GM21576 (cell line): ENCODE results near the gene HOXC6.
"Not testable (repeated sequence)": the region's sequence is repeated elsewhere in the genome, so short reads cannot be mapped to it uniquely, and the experiment has no call there.

Source experiments
- ATAC-seq: cut with Tn5 transposase; IDR thresholded peaks from one replicate; pipeline ENCODE4 v1.9.1; 2021; ENCODE audit warnings: mild to moderate bottlenecking, moderate library complexity; ENCODE audit not compliant: unreplicated experiment

Gene HOXC6

DNA sequence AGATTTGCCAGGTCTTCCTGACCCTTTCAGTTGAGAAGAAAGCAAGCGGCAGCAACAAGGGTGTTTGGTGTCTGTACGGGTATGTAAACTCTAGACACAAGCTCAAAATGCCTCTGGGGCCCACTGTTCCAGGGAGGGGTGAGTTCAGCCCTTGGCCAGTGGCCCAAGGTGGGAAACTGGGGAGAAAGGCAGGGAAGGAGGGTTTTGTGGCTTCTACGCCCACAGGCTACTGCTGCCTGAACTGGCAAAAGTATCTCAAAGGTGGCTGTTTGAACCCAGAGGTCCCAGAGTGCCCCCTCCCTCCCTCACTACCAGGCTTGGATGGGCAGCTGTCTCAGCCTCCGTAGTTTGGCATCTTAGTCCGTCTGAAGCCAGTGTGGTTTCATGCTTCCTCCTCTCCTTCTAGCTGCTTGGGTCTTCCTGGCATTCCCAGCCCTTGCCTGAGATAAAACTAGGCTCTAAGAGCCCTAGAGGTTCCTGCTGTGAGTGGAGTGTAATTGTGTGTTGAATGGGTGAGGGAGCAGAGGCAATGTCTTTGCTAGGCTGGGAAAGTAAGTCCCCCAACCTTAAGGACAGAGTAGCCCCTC lies 10.1 kb downstream of the HOXC6 start:
- ATAC-seq, result no peak

DNA sequence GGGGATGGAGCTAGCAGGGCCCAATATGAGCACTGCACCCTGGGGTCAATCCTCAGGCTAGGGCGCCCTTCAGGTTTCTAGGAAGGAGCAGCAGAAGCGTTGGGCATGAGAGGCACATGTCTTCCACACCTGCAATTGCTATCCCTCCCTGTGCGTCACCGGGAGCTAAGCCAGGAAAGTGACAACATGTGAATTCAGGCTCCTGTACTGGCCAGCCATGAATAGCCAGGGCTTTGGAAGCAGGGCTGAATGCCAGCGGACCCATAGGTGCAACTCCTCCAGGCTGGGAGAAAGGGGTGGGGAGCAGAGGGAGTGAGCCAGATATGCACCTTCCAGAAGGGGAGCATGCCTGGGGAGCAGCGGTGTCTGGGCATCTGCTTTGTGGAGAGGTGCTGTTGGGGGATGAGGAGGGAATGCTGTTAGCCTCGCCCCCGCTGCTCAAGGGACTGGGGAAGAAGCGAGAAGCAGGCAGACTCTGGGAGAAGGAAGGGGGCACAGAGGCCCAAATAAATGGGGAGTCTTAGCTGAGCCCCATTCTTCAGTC lies 10.7 kb downstream of the HOXC6 start:
- ATAC-seq, result no peak

DNA sequence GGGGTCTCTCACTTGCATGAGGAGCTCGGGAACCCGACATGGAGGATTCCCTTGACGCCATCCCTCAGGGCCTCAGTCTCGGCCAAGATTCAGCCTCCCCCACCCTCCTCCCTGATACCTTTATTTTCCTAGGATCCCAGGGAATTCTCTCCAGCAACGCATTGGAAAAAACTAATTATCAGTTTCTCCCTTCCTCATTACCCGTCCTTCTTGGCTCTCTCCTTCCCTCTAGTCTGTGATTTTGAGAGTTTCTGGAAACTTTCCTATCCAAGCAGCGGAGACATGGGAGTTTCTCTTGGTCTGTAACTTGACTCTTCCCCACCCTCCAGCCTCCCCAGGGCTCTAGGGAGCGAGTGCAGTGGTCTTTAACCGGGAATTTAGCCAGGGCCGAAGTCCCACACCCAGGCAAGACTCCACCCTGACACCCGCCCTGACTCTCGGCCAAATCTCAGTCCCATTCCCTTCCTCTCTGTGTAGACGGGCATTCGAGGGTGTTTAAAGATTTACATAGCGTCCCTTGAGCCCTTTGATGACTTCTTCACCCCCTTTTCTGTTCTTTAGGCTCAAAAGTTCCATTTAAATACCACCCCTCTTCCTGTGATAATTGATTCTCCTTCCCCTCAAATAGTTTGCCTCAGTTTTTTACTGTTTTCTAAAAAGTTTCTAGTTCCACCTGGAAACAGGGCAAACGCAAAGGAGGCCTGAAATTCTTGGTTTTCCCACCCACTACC lies 11.3 kb downstream of the HOXC6 start:
- no peak for ATAC-seq

DNA sequence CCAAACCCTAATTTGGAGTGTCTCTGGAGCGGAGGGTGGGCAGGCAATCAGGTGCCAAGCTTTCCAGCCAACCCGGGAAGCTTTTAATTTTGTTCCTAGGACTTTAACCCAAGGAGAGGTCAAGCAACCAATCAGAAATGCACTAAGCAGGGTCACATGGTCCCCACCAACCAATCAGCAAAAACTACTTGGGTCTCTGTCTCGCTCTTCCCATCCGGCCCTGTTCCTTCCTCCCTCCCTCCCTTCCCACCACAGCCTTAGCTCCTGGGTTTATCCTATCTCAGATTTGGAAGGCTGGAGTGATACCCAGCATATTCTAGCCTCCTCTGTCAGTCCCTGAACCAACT lies 11.9 kb downstream of the HOXC6 start:
- ATAC-seq, result no peak

DNA sequence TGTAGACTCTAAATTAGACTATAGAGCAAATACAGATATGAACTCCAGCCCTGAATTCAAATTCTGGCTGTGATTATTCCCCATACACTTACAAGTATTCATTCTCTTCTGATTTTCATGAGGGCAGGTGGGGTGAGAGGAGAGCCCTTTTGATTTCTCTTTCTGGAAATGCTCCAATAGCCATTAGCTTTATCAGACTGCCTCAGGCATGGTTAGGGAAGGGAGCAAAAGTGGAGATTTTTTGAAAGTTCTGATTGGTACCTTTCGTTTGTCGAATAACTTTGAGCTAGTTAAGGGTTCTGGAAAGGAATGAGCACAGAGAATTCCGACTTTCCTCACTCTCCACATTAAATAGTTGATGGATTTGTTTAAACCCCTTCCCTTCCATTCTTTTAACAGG lies 12.4 kb downstream of the HOXC6 start:
- ATAC-seq, result no peak

DNA sequence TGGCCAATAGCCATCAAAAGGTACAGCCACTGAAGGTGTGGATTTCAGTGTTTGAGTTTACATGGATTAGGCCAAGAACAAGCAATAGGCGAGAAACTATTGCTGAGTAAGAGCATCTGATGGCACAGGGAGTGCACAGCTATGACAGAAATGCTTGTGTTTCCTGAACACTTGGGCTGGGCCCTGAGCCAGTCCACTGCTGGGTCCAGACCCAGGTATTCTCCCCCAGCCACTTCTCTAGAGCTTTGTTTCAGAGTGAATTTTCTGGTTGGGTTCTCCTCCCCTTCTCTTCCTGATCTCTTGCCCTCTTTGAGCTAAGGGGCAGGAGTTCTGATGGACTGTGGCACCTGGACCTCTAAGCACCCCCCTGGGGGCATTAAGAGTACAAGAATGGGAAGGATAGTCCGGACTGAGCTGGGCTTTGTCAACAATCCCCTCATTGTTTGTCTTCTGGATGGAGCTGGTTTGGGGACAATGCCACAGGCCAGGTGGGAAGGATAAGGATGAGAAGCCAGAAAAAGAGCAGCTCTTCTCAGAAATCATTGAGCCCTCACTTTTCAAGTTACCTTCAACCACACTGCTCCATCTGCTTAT lies 13.0 kb downstream of the HOXC6 start:
- ATAC-seq, result no peak

DNA sequence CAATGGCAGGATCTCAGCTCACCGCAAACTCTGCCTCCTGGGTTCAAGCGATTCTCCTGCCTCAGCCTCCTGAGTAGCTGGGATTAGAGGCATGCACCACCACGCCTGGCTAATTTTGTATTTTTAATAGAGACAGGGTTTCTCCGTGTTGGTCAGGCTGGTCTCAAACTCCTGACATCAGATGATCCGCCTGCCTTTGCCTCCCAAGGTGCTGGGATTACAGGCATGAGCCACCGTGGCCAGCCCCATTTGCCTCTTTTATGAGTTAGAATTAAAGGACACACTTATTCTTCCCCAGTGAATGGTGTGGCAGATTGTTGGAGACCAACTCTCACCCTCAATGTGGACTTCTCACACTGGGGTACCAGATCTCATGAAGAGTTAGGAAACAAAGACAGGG lies 13.8 kb downstream of the HOXC6 start:
- ATAC-seq, result not testable (repeated sequence)

DNA sequence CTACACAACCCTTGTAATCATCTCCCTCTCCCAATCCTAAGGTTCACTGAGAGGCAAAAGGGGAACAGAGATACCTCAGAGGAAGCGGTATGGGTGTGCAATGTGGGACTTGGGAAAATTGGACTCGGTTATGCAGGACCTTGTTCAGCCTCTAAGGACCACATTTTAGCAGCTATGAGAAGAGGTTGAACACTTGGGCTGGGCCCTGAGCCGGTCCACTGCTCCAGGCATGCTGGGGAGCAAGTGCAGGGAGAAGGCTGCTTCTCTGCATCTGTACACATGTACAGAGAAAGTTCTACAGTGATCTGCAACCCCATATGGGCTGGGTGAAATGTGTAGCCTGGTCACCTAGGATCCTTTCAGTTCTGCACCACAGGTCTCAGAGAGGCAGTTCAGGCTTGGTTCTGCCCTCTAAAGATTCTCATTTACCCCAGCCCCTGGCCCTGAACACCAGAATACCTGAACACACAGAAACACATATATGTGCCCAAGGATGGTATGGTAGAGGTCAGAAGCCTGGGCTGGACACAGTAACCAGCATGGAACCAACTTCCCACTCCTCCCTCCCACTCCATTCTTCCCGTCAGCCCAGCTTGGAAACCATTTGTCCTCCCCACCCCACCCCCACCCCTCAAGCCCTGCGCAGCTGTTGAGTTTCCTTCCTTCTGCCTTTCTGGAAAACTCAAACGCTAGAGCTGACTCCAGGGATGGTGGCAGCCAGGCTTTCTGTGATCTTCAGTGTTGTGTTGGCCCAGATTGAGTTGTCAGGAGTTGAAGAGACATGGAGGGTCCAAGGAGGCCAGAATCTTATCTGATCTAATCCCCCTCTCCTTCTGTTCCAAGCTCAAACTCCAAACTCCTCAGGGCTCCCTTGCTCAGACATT lies 15.0 kb downstream of the HOXC6 start:
- no peak for ATAC-seq

DNA sequence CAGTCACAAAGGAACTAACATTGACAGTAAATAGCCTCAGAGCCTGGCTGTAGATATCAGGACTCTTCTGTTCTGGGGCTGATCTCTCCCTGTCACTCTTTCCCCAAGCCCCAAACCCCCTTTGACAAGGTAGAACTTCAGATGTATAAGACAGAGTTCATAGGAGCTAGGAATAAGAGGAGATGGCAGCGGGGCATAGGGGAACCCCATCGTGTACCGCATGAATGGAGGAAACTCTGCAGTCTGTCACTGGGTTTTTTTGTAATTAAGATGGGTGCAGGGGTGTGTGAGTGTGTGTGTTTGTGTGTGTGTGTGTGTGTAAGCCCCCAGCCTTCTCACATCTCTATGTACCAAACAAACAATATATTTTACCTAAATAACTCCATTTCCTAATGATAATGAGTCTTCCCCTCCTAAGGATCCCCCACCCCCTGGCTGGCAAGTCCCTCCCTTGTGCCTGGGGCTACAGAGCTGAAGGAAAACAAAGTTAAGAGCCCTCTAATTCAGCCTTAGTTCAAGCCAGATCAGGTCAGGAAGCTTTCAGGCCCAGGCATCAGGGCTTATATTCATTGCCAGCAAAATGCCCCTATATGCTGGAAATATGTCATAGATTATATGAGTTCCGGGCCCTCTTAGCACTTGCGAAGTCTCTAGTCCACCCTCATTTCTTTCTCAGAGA lies 16.3 kb downstream of the HOXC6 start:
- no peak for ATAC-seq

DNA sequence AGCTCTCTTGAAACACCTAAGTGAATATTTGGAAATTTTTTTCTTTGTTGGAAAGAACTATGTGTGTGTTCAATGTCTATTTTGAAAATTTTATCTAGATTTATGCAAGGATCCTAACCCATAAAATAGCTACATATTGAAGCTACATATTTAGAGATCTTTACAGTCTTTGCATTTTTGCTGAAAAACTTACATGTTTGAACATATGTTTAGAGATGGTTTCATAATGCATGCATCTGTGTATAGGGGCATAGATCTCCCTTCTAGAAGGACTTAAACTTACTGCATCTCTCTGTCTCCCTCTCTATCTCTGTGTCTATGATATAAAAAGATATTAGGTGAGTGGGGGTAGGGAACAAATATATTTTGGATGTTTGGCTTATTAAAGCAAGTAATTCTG lies 17.2 kb downstream of the HOXC6 start:
- ATAC-seq, result no peak

DNA sequence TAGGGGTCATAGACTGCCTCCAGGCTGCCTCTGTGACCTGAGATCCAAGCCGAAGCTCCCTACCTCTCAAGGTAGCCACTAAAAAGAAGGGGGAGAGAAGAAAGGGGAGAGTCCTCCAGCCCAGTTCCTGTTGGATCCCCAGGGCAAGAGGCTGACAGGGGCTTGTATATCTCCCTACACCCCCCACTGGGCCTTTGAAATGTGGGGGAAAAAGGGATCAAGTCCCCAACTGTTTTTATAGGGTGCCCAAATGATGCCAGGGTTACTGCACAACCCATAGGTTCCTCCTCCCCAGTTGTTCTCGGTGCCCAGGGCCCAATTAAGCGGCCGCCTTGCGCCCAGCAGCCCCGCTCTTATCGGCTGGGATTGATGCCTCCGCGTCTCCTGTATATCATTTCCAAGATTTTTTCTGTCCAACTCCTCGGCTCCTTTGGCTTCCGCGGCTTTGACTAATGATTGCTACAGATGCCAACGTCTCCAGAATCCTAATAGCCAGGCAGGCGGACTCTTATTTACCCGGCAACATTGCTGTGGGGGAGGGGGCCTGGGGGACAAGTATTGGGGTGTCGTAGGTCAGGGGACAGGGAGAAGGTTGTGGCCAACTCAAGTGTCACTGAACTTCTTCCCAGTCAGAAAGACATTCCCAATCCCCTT lies 17.8 kb downstream of the HOXC6 start:
- ATAC-seq, result no peak

DNA sequence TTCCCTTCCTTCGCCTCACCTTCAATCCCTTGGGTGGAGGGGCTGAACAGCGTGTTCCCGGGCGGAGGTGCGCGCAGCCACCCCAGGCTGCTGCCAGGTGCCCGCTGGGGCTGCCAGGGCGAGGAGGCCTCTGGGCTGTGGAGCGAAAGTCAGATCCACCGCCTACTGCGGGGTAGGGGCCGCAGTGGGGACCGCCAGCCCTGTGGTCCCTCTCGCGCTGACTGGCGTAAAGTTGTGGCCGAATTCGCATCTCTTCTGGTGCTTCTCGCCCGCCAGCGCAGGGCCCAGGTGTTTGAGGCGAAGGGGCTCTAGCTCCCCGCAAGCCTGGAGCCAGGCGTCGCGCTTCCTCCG lies 18.5 kb downstream of the HOXC6 start:
- no peak for ATAC-seq

DNA sequence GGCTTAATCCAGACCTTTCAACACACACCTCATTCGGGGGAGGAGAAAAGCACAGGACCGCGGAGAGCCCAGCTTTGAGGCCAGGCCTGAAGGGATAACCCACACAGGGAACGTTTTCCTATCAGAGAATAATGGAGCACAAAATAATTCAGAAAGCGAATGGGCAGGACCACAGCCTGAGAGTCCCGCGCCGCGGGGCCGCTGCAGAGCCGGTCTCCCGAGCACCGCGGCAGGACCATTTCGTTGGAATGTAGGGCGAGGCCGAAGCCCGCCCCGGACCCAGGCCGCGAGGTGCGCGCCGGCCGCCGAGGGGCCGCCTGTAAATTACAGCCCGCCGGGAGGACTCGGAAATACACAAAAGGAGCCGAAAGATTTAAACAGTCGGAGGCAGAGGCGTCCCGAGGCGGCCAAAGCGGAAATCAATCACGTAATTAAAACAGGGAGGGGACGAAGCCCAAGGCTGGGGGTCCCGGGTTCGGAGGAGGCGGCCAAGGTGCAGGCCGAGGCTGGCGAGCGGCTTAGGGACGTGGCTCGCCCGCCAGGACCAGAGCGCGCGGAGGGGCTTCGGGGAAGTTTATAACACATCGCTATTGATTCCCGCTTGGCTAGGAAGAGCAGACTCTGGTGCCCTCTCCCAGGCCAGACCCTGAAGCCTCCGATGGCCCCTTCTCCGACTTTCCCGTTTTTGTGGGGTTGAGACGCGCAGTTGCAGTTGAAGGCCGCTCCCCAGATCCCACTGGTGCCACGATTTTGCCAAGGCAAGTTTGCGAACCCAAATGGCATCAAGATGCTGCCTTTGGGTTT lies 19.1 kb downstream of the HOXC6 start:
- no peak for ATAC-seq

DNA sequence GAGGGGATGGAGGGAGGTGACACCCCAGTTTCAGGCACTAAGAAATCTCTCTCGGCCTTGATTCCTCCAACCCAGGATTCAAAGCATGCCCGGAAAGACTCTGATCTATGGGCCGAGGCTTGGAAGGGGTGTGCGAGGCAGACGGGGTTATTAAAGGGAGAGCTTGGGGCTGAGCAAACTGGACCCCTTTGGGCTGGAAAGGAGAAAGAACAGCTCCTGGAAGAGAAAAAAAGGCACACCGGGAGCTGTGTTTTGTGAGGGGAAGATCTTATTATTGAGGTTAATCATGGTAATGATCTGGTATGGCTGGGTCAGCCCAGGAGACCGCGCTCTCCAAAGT lies 19.7 kb downstream of the HOXC6 start:
- no peak for ATAC-seq

DNA sequence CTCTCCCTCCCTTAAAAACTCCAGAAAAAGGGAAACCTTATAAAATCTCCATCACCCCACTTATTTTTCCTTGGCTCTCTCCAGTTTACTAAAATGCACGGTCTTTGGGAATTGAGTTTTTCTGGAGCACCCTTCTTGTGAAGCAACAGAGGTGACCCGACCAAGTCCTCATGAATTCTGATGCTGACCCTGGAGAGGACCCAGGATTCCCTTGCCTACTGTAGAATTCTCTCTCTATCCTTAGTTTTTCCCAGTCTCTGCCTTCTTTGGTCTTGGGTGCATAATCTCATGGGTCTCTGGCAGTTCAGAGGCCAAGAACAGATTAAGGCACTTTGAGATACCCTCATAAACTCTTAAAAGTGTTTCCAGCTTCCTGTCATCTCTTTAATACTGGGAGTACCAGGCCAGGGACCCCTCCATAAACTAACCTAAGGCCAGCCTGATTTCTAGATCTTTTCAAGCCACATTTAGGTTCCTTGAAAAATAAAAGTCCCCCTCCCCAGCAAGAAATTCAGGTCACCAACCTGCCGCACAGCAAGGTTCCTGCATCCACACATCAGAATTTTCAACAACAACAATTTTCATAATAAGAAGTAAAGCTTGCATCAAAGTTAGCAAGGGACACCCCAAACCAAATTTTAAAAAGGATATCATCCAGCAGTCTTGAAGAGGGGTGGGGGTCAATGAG lies 20.3 kb downstream of the HOXC6 start:
- no peak for ATAC-seq

DNA sequence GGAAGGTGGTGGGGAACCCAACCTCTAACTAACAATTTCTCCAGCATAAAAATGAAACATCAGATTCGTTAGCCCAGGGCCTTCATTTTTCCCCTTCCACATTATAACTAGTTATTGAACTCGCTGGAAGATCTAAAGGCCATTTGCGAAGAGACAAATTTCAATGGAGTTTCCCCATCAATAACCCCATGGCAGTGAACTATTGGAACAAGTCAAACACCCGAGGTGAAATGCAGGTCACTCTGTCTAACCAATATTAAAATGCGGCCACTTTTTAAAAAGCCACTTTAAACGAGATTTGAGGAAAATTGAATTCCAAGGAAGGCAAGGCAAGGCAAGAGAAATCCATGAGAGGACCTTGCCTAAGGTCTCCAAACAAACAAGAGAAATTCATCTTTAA lies 20.9 kb downstream of the HOXC6 start:
- ATAC-seq, result no peak

DNA sequence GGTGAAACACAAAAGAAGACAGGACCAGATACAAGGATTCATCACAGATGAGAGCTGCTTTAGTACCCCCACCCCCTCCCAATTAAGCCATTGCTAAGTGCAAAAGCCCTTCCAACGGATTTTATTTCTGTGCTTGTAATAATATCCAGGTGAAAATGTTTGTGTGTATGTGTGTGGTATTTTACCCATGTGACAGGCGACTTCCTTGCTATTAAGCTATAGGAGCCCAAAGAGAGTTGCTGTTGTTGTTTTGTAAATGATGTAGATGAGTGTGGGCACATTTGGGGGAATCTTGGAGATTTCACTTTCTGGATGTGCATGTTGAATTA lies 22.2 kb downstream of the HOXC6 start:
- no peak for ATAC-seq

DNA sequence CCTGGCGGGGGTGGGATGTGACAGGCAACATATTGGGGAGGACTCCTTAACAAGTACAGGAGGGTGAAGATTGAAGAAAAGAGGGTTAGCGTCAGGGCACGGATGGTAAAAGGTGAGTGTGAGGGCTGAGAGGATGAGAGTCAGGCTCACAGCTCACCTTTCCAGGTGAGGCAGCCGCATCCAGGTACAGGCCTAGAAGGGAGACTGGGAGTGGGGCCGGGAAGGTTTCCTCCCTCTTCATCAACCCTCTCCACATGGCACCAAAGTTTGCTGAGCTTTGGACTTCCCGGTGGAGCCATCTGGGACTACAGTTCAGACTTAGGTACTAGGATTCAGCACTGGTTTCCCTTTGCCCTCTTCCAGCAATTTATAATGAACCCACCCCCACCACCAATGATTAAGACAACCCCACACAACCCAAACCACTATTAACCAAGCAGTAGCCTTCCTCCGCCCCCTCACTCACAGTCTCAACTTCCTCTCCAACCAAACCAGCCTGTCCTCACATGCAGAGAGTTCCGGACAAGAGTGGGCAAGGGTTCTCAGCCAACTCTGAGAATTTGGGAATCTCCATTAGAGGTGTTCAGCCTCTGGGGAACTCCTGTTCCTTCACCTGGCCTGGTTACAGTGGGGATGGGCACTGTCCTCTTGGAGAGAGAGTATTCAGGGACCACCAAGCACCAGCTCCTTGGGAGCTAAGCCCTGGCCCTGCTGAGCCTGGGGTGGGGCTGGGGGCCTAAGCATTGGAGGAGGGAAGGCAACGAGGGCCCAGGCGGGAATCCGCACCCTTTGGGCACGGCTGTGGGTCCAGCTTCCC lies 23.0 kb downstream of the HOXC6 start:
- ATAC-seq, result no peak
